Tibial nerve (tissue), 4 donors: ENCODE data around the gene ASTN2. TPM values are rescaled to one million over a fixed set of nuclear protein-coding genes. Genes with fewer than 3 reads are reported as not detected.

Experiments used
- DNase-seq, 2 donors: peaks; one replicate each; pipeline ENCODE4 v3.0.0-alpha.2; 2019; ENCODE audit warnings: low spot score in 2 of 2
- H3K27ac ChIP-seq, 4 donors: fragments of 200-600 bp; sonication (generic) in 3 of 4; one replicate each; pipeline ENCODE4 v1.5.1; 2017 to 2019; ENCODE audit warnings: mild to moderate bottlenecking in 1 of 4
- H3K27me3 ChIP-seq, 2 donors: fragments of 200-600 bp; sonication (generic) in 1 of 2; one replicate each; pipeline versions ENCODE4 v1.5.1 to v1.6.0; 2017 to 2019
- H3K36me3 ChIP-seq, 3 donors: fragments of 200-600 bp; sonication (generic); one replicate each; pipeline ENCODE4 v1.5.1; 2018 to 2019
- H3K4me1 ChIP-seq, 4 donors: fragments of 200-600 bp; sonication (generic) in 3 of 4; one replicate each; pipeline ENCODE4 v1.5.1; 2017 to 2019
- H3K4me3 ChIP-seq, 4 donors: fragments of 200-600 bp; sonication (generic) in 3 of 4; one replicate each; pipeline ENCODE4 v1.5.1; 2017 to 2019; ENCODE audit warnings: mild to moderate bottlenecking in 1 of 4, moderate library complexity in 1 of 4
- H3K9me3 ChIP-seq, 4 donors: fragments of 200-600 bp; sonication (generic) in 3 of 4; one replicate each; pipeline ENCODE4 v1.5.1; 2017 to 2019
- CTCF ChIP-seq, 5 experiments: fragments of 200-600 bp in 3 of 5; fragments of 450-650 bp in 2 of 5; sonication (generic) in 3 of 5; IDR thresholded peaks; one replicate each; pipeline ENCODE4 v1.5.1; 2016 to 2019; ENCODE audit warnings: antibody characterized with exemption in 5 of 5, mild to moderate bottlenecking in 3 of 5, moderate library complexity in 2 of 5
- EP300 ChIP-seq, 2 donors: sonication (generic); formaldehyde crosslinking; IDR thresholded peaks; one replicate each; pipeline ENCODE4 v1.6.1; 2017; ENCODE audit warnings: antibody characterized with exemption in 2 of 2, mild to moderate bottlenecking in 1 of 2
- POLR2A ChIP-seq, 2 donors: fragments of 450-650 bp; IDR thresholded peaks; one replicate each; pipeline ENCODE4 v1.6.1; 2017; ENCODE audit warnings: antibody characterized with exemption in 2 of 2, mild to moderate bottlenecking in 2 of 2, moderate library complexity in 2 of 2
- WGBS, 2 donors: methylation state at CpG; one replicate each; pipeline ENCODE4 v1.1.5; 2018; 5-methylcytosine and 5-hydroxymethylcytosine counted together
- total RNA-seq, 4 donors: library from RNA; depleted of rRNA; stranded (reverse); fragments of >200 nt; gene quantifications; one replicate each; pipeline ENCODE4 v1.1.0, GENCODE V29; 2016

ASTN2 gene
- total RNA-seq, 4 donors from 2014 or later = 9.0 to 14.9 (median 12.3) TPM

DNA sequence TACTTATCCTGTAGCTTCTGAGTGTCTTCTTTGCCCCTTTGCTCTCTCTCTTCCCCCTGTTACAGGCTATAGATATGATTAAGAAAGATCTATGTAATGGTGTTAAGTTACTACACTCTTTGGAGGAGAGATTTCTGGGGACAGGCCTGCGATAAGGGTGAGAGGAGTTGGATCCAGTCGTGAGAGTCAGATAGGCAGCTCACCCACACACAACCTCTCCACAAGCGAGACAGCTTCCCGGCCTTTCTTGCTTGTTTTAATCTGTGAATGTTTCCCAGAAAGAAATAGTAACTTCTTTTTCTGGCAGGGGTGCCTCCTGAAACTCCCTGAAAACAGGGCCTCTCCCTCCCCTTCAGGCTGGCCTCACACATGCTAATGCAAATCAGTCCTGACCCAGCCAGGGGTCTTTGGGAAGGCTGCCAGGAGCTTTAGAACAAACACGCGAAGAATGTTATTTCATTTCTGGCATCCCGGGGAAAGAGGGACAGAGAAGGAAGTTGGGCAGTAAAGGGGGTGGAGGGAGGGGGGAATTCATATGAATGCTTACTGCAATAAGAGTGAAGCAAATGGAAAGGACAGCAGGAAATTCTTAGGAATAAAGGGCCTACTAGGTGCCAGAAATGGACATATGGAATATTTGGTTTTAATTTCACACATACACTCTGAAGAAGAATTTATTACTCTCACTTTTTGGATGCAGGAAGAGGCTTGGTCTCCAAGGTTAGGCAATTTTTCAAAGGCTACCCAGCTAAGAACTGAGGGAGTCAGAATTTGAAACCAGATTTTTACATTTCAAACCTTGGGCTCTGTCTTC lies 943.6 kb downstream of the ASTN2 start:
- Histone ChIP-seq H3K9me3 (no peaks in the 10 kb centered on the region), H3K4me1 (peaks cover 0 to 22% (median 10%) of the 10 kb centered on the region in 4 donors), H3K27ac (peak overlapping the region in 3 of 4 donors; percentile 5 to 83 (median 81)), H3K4me3 (no peak overlapping the region), H3K27me3 (no peaks in the 10 kb centered on the region), H3K36me3 (no peaks in the 10 kb centered on the region)
- TF ChIP-seq POLR2A (IDR thresholded peaks at IDR 0.05) (no peak), CTCF (IDR thresholded peaks at IDR 0.05) (no peak), EP300 (IDR thresholded peaks at IDR 0.05) (peak in 1 of 2 donors; percentile 56)
- peak in 1 of 2 donors; percentile 20 for DNase-seq
- 4 to 11% methylated on average over 7 of the region's 7 CpGs for WGBS, 2 donors

GRCh38 chr9:116468793-116469527 lies 945.9 kb downstream of the ASTN2 start:
- WGBS, 2 donors = 64 to 67% methylated on average over 8 of the region's 8 CpGs
- Histone ChIP-seq H3K36me3 (no peaks in the 10 kb centered on the region), H3K4me1 (peaks cover 0 to 22% (median 10%) of the 10 kb centered on the region in 4 donors), H3K27me3 (no peaks in the 10 kb centered on the region), H3K4me3 (no peak overlapping the region), H3K27ac (no peak overlapping the region), H3K9me3 (no peaks in the 10 kb centered on the region)
- TF ChIP-seq EP300 (IDR thresholded peaks at IDR 0.05) = no peak
- no peak for TF ChIP-seq POLR2A (IDR thresholded peaks at IDR 0.05)
- TF ChIP-seq CTCF (IDR thresholded peaks at IDR 0.05) = no peak
- DNase-seq = no peak

DNA sequence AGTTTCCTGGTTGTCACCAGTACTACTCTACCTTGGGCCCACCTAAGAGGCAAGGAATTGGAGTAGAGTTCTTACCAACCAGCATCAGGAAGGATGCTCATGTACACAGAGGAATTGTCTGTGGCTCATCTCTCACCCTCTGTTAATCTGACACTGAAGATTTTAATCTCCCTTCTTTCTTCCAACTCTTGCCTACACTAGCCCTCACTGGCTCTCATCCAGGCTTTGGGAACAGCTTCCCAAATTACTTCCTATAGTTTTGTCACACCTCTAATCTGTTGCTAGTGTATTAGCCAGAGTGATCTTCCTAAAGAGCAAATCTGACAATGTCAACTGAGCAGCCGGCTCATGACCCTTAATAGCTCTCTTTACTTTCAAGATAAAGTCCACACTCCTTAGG lies 946.5 kb downstream of the ASTN2 start:
- TF ChIP-seq EP300 (IDR thresholded peaks at IDR 0.05) = no peak
- no peak for TF ChIP-seq CTCF (IDR thresholded peaks at IDR 0.05)
- no peak for TF ChIP-seq POLR2A (IDR thresholded peaks at IDR 0.05)
- no peaks in the 10 kb centered on the region for H3K36me3 ChIP-seq
- no peak overlapping the region for H3K4me3 ChIP-seq
- DNase-seq = no peak
- no peaks in the 10 kb centered on the region for H3K9me3 ChIP-seq
- H3K27ac ChIP-seq = no peak overlapping the region
- peaks cover 0 to 22% (median 10%) of the 10 kb centered on the region in 4 donors for H3K4me1 ChIP-seq
- no peaks in the 10 kb centered on the region for H3K27me3 ChIP-seq
- WGBS, 2 donors = 68 to 72% methylated on average over 1 of the region's 1 CpG

- Histone ChIP-seq H3K27ac (no peak overlapping the region), H3K4me1 (peaks cover 0 to 22% (median 10%) of the 10 kb centered on the region in 4 donors), H3K9me3 (no peaks in the 10 kb centered on the region), H3K36me3 (no peaks in the 10 kb centered on the region), H3K27me3 (no peaks in the 10 kb centered on the region), H3K4me3 (no peak overlapping the region)
- no peak for TF ChIP-seq EP300 (IDR thresholded peaks at IDR 0.05)
- no peak for TF ChIP-seq CTCF (IDR thresholded peaks at IDR 0.05)
- DNase-seq = no peak
- 69 to 78% methylated on average over 3 of the region's 3 CpGs for WGBS, 2 donors
Measured at GRCh38 chr9:116467740-116468351, 947.0 kb downstream of the ASTN2 start.
